H1 (cell line): ENCODE data around the gene MLANA. TPM values are rescaled to one million over a fixed set of nuclear protein-coding genes. Genes with fewer than 3 reads are reported as not detected.

ENCODE experiments used
- CTCF ChIA-PET: fragments of 300-600 bp; sonication (Branson Sonifier 250); formaldehyde crosslinking; loops from one replicate; lab custom pipeline; 2021; ENCODE audit not compliant: partially characterized antibody; lab: Charles Lee
- POLR2A ChIA-PET: fragments of 300-600 bp; sonication (Branson Sonifier 250); formaldehyde crosslinking; loops from one replicate; lab custom pipeline; 2021; ENCODE audit warnings: inconsistent platforms; ENCODE audit not compliant: partially characterized antibody; lab: Charles Lee
- DNase-seq, 2 experiments: peaks; one replicate each; pipeline versions ENCODE4 v3.0.0 to v3.0.0-alpha.2; 2010 to 2022; ENCODE audit warnings: low spot score in 2 of 2, low read depth in 1 of 2, mixed read lengths in 1 of 2
- FAIRE-seq: peaks from 2 replicates; lab custom pipeline; 2011; peaks lifted over from hg19 to GRCh38; lab: Jason Lieb, UNC
- H2AFZ ChIP-seq: 2 replicates; pipeline ENCODE4 v1.8.1; 2012; ENCODE audit warnings: low read length, inconsistent platforms
- H2AK5ac ChIP-seq: 2 replicates; pipeline ENCODE4 v1.6.1; 2013; ENCODE audit warnings: low read depth, low read length
- H2BK120ac ChIP-seq: replicated peaks from 2 replicates; pipeline ENCODE3; 2013; ENCODE audit warnings: low read depth, low read length, inconsistent platforms
- H2BK12ac ChIP-seq: 2 replicates; pipeline ENCODE4 v1.6.1; 2013; ENCODE audit warnings: low read depth, low read length
- H2BK15ac ChIP-seq: 2 replicates; pipeline ENCODE4 v1.6.1; 2013; ENCODE audit warnings: low read length
- H2BK20ac ChIP-seq: 2 replicates; pipeline ENCODE4 v1.6.1; 2013; ENCODE audit warnings: low read length
- H2BK5ac ChIP-seq: 2 replicates; pipeline ENCODE4 v1.6.1; 2013; ENCODE audit warnings: low read depth, low read length
- H3K14ac ChIP-seq: 2 replicates; pipeline ENCODE4 v1.6.1; 2013; ENCODE audit warnings: inconsistent platforms; ENCODE audit not compliant: insufficient read length
- H3K18ac ChIP-seq: 2 replicates; pipeline ENCODE4 v1.6.1; 2013; ENCODE audit warnings: low read length; ENCODE audit errors: extremely low read depth
- H3K23ac ChIP-seq: 2 replicates; pipeline ENCODE4 v1.6.1; 2013; ENCODE audit warnings: inconsistent platforms; ENCODE audit not compliant: insufficient read length
- H3K23me2 ChIP-seq: 2 replicates; pipeline ENCODE4 v1.6.1; 2013; ENCODE audit warnings: low read depth, low read length
- H3K27ac ChIP-seq: 2 replicates; pipeline ENCODE4 v1.6.1; 2011; ENCODE audit warnings: low read depth, low read length, inconsistent platforms
- H3K27me3 ChIP-seq, 4 experiments: replicated peaks in 1 of 4; 1 replicate in 1 of 4; 2 replicates in 3 of 4; pipeline versions ENCODE4 v1.6.1 to v1.8.1; 2011 to 2013; ENCODE audit warnings: low read length in 3 of 4, mild to moderate bottlenecking in 3 of 4, inconsistent platforms in 2 of 4, mixed read lengths in 2 of 4, moderate library complexity in 1 of 4; ENCODE audit not compliant: control insufficient read depth in 3 of 4, insufficient read depth in 3 of 4; ENCODE audit errors: extremely low read depth in 1 of 4
- H3K36me3 ChIP-seq, 4 experiments: 2 replicates each; pipeline versions ENCODE4 v1.6.1 to v1.8.1; 2011 to 2013; ENCODE audit warnings: mild to moderate bottlenecking in 4 of 4, low read length in 3 of 4, moderate library complexity in 2 of 4, control low read depth in 1 of 4, inconsistent platforms in 1 of 4; ENCODE audit not compliant: insufficient read depth in 4 of 4, control insufficient read depth in 2 of 4
- H3K4ac ChIP-seq: replicated peaks from 2 replicates; pipeline ENCODE3; 2013; ENCODE audit warnings: low read length, low read depth, mixed read lengths, inconsistent platforms; ENCODE audit not compliant: insufficient read length
- H3K4me1 ChIP-seq, 4 experiments: replicated peaks in 1 of 4; 1 replicate in 1 of 4; 2 replicates in 3 of 4; pipeline versions ENCODE4 v1.6.1 to v1.8.1; 2011 to 2013; ENCODE audit warnings: low read length in 3 of 4, inconsistent platforms in 2 of 4, mixed read lengths in 1 of 4; ENCODE audit not compliant: insufficient read depth in 4 of 4, control insufficient read depth in 3 of 4
- H3K4me2 ChIP-seq, 2 experiments: 2 replicates each; pipeline versions ENCODE4 v1.6.1 to v1.8.1; 2011 to 2013; ENCODE audit warnings: low read depth in 2 of 2, low read length in 2 of 2, control low read depth in 1 of 2, inconsistent platforms in 1 of 2, mild to moderate bottlenecking in 1 of 2; ENCODE audit not compliant: insufficient read depth in 1 of 2
- H3K4me3 ChIP-seq, 4 experiments: fragments of 200-600, 300-600 bp in 1 of 4; sonication (generic), shearing (Covaris generic), sonication (Bioruptor Twin) in 1 of 4; 2 replicates each; pipeline versions ENCODE4 v1.5.1 to v1.8.1; 2011 to 2016; ENCODE audit warnings: low read length in 4 of 4, low read depth in 3 of 4, control low read depth in 2 of 4, inconsistent platforms in 2 of 4, mild to moderate bottlenecking in 2 of 4, mixed read lengths in 1 of 4, moderate library complexity in 1 of 4; ENCODE audit not compliant: insufficient read depth in 2 of 4; ENCODE audit errors: extremely low read depth in 1 of 4
- H3K56ac ChIP-seq: replicated peaks from 2 replicates; pipeline ENCODE3; 2013; ENCODE audit warnings: low read depth, mild to moderate bottlenecking, mixed read lengths, low read length, inconsistent platforms; ENCODE audit not compliant: insufficient read length
- H3K79me1 ChIP-seq: 2 replicates; pipeline ENCODE4 v1.6.1; 2013; ENCODE audit warnings: low read depth, low read length, control low read depth
- H3K79me2 ChIP-seq, 2 experiments: 2 replicates each; pipeline versions ENCODE4 v1.6.1 to v1.8.1; 2012 to 2013; ENCODE audit warnings: low read length in 2 of 2, mild to moderate bottlenecking in 2 of 2, inconsistent platforms in 1 of 2; ENCODE audit not compliant: insufficient read depth in 2 of 2, control insufficient read depth in 1 of 2
- H3K9ac ChIP-seq, 4 experiments: replicated peaks in 1 of 4; 1 replicate in 1 of 4; 2 replicates in 3 of 4; pipeline versions ENCODE4 v1.6.1 to v1.8.1; 2011 to 2013; ENCODE audit warnings: low read depth in 3 of 4, low read length in 3 of 4, control low read depth in 2 of 4, mild to moderate bottlenecking in 2 of 4, moderate library complexity in 2 of 4, inconsistent platforms in 1 of 4; ENCODE audit errors: extremely low read depth in 1 of 4
- H3K9me3 ChIP-seq, 2 experiments: 2 replicates each; pipeline versions ENCODE4 v1.6.1 to v1.8.1; 2012 to 2013; ENCODE audit warnings: mild to moderate bottlenecking in 2 of 2, moderate library complexity in 2 of 2, control low read depth in 1 of 2, inconsistent platforms in 1 of 2, low read depth in 1 of 2, low read length in 1 of 2, mixed read lengths in 1 of 2; ENCODE audit not compliant: insufficient read depth in 2 of 2
- H4K20me1 ChIP-seq, 2 experiments: replicated peaks in 1 of 2; 2 replicates each; pipeline versions ENCODE3 to v1.8.1; 2011 to 2013; ENCODE audit warnings: inconsistent platforms in 2 of 2, low read length in 2 of 2, mild to moderate bottlenecking in 1 of 2; ENCODE audit not compliant: insufficient read depth in 2 of 2, control insufficient read depth in 1 of 2
- H4K5ac ChIP-seq: 2 replicates; pipeline ENCODE4 v1.6.1; 2013; ENCODE audit warnings: low read length, low read depth, mixed read lengths, inconsistent platforms; ENCODE audit not compliant: insufficient read length
- H4K8ac ChIP-seq: 2 replicates; pipeline ENCODE4 v1.8.0; 2013; ENCODE audit warnings: mild to moderate bottlenecking, moderate library complexity, low read length, inconsistent platforms; ENCODE audit not compliant: insufficient read depth; ENCODE audit errors: extremely low read depth
- H4K91ac ChIP-seq: replicated peaks from 2 replicates; pipeline ENCODE3; 2013; ENCODE audit warnings: low read length, mixed read lengths, inconsistent platforms; ENCODE audit not compliant: insufficient read length
- BACH1 ChIP-seq: IDR thresholded peaks from 2 replicates; pipeline ENCODE4 v1.6.1; 2012; ENCODE audit warnings: low read length, improper control_type of control experiment
- CREB1 ChIP-seq: IDR thresholded peaks from 2 replicates; pipeline ENCODE4 v1.6.1; 2012; ENCODE audit warnings: inconsistent platforms
- EGR1 ChIP-seq: IDR thresholded peaks from 2 replicates; pipeline ENCODE4 v1.6.1; 2011; ENCODE audit warnings: low read depth, low read length, borderline replicate concordance
- HDAC2 ChIP-seq, 2 experiments: fragments of 300-600 bp in 1 of 2; sonication (generic) in 1 of 2; IDR thresholded peaks; 2 replicates each; pipeline ENCODE4 v1.6.1; 2011 to 2012; ENCODE audit warnings: low read depth in 2 of 2, low read length in 2 of 2, mild to moderate bottlenecking in 2 of 2, moderate library complexity in 2 of 2, borderline replicate concordance in 1 of 2, inconsistent platforms in 1 of 2
- HDAC6 ChIP-seq: IDR thresholded peaks from one replicate; pipeline ENCODE4 v1.7.1; 2012; ENCODE audit warnings: low read depth, mild to moderate bottlenecking, inconsistent platforms, low read length, moderate library complexity
- MAX ChIP-seq: IDR thresholded peaks from 2 replicates; pipeline ENCODE4 v1.6.1; 2012; ENCODE audit warnings: inconsistent platforms
- NRF1 ChIP-seq: IDR thresholded peaks from 2 replicates; pipeline ENCODE4 v1.6.1; 2011; ENCODE audit warnings: mild to moderate bottlenecking, low read depth, low read length, improper control_type of control experiment
- RAD21 ChIP-seq, 2 experiments: IDR thresholded peaks in 1 of 2; conservative IDR thresholded peaks in 1 of 2; 2 replicates each; pipeline ENCODE4 v1.6.1; 2011; ENCODE audit warnings: low read depth in 2 of 2, low read length in 2 of 2, improper control_type of control experiment in 1 of 2, inconsistent platforms in 1 of 2, mild to moderate bottlenecking in 1 of 2, moderate library complexity in 1 of 2
- RNF2 ChIP-seq: fragments of 200-900, 300-1000 bp; sonication (generic); IDR thresholded peaks from 2 replicates; pipeline ENCODE4 v1.7.1; 2016; ENCODE audit warnings: borderline replicate concordance, low read depth, mild to moderate bottlenecking, antibody characterized with exemption, low read length; ENCODE audit not compliant: poor library complexity, severe bottlenecking; ENCODE audit errors: missing control alignments
- SP4 ChIP-seq: IDR thresholded peaks from 2 replicates; pipeline ENCODE4 v1.6.1; 2012; ENCODE audit warnings: low read length, inconsistent platforms
- SUZ12 ChIP-seq: fragments of 200-600 bp; sonication (generic); IDR thresholded peaks from 2 replicates; pipeline ENCODE4 v1.6.1; 2012; ENCODE audit warnings: mild to moderate bottlenecking, inconsistent platforms, low read length, moderate library complexity, mixed read lengths
- TAF7 ChIP-seq: optimal IDR thresholded peaks from 2 replicates; pipeline ENCODE3; 2011; ENCODE audit warnings: low read depth, mild to moderate bottlenecking, inconsistent platforms, low read length, moderate library complexity, borderline replicate concordance
- TCF12 ChIP-seq: IDR thresholded peaks from 2 replicates; pipeline ENCODE4 v1.6.1; 2011; ENCODE audit warnings: low read depth, mild to moderate bottlenecking, low read length
- TEAD4 ChIP-seq: IDR thresholded peaks from 2 replicates; pipeline ENCODE4 v1.6.1; 2012; ENCODE audit warnings: low read depth, low read length, inconsistent platforms, mixed read lengths
- WGBS, 2 experiments: shearing (Covaris generic) in 1 of 2; methylation state at CpG; one replicate each; pipeline versions ENCODE4 v1.1.6 to v1.1.7; 2013 to 2015; ENCODE audit warnings: low lambda C conversion rate in 2 of 2, mixed read lengths in 2 of 2, inconsistent platforms in 1 of 2, low coverage in 1 of 2, missing lambda C conversion rate in 1 of 2; ENCODE audit not compliant: insufficient replicate concordance in 2 of 2, insufficient coverage in 1 of 2, insufficient read length in 1 of 2; ENCODE audit errors: extremely low coverage in 1 of 2, missing lambda C conversion rate in 1 of 2; 5-methylcytosine and 5-hydroxymethylcytosine counted together
- polyA plus RNA-seq, 7 experiments: library from polyadenylated mRNA; depleted of rRNA in 3 of 7; stranded (reverse) in 5 of 7; unstranded in 2 of 7; fragments of >200 nt in 5 of 7; fragments of 200-250 nt in 2 of 7; gene quantifications; 1 replicate in 5 of 7; 2 replicates in 1 of 7; 4 replicates in 1 of 7; pipeline versions ENCODE4 v1.2.1 to v1.2.3, GENCODE V29; 2011 to 2013; ENCODE audit warnings: missing spikeins in 2 of 7, mixed read lengths in 2 of 7
- total RNA-seq: library from RNA; stranded (reverse); fragmentation: NEBNext Ultra II Directional; extraction: Animal tissue kit (Norgen Biotek cat#: 25700); gene quantifications from 2 replicates; pipeline ENCODE4 v1.2.1, GENCODE V29; 2021

The MLANA gene
- total and polyA plus RNA-seq, 2 of the 8 experiments (the other 6 are each of a cell fraction or from before 2014, with no cell fraction given) = not detected

- 89% methylated on average over 5 of the region's 5 CpGs; no CpG with 5 or more reads in 1 of the 2 experiments for WGBS, 2 experiments
- Histone ChIP-seq H3K56ac (no peak overlapping the region), H2BK20ac (no peak overlapping the region), H2BK15ac (no peak overlapping the region), H2BK12ac (no peak overlapping the region), H3K4me3 (no peak overlapping the region), H3K27me3 (no peaks in the 10 kb centered on the region), H4K5ac (no peak overlapping the region), H3K18ac (no peak overlapping the region), H3K4ac (no peak overlapping the region), H2AFZ (no peak overlapping the region), H4K20me1 (no peaks in the 10 kb centered on the region), H4K8ac (no peak overlapping the region), H3K9ac (no peak overlapping the region), H4K91ac (no peak overlapping the region), H3K4me2 (no peak overlapping the region), H3K36me3 (no peaks in the 10 kb centered on the region), H3K79me1 (no peaks in the 10 kb centered on the region; the same call in 1 of the 2 replicates), H2BK120ac (no peak overlapping the region), H3K23ac (no peak overlapping the region), H3K14ac (no peak overlapping the region), H3K4me1 (no peaks in the 10 kb centered on the region), H2AK5ac (no peak overlapping the region), H3K79me2 (no peaks in the 10 kb centered on the region), H2BK5ac (no peak overlapping the region), H3K9me3 (no peaks in the 10 kb centered on the region), H3K27ac (no peak overlapping the region), H3K23me2 (no peaks in the 10 kb centered on the region)
- POLR2A ChIA-PET = interaction anchor here (1.1 kb wide), 1 partner anchor 110 kb away, joined by 3 read pairs; a partner anchor contains a TSS
- FAIRE-seq (no peak), DNase-seq (no peak)
- CTCF ChIA-PET = interaction anchor here (0.6 to 9.8 kb wide), 7 partner anchors 10 to 156 kb away, joined by 3 to 120 read pairs (median 4); no protein-coding TSS in a partner anchor
- TF ChIP-seq CREB1 (no peak), SUZ12 (no peak), EGR1 (no peak), TAF7 (no peak), RAD21 (IDR thresholded peaks at IDR 0.05 in 1 of 2, conservative IDR thresholded peaks at IDR 0.05 in 1 of 2; ENCODE audit: low read depth in 2 of 2, low read length in 2 of 2) (no peak), BACH1 (no peak), HDAC2 (IDR thresholded peaks at IDR 0.05; ENCODE audit: borderline replicate concordance in 1 of 2, low read depth in 2 of 2, low read length in 2 of 2) (no peak), HDAC6 (no peak), TEAD4 (no peak), MAX (no peak), TCF12 (no peak), SP4 (no peak), NRF1 (no peak), RNF2 (no peak)
Observed at GRCh38 chr9:5897851-5898250, 7.2 kb downstream of the MLANA start.
